ENCODE results near the gene ECD.
"Not testable (repeated sequence)": the region's sequence is repeated elsewhere in the genome, so short reads cannot be mapped to it uniquely, and the experiment has no call there.

The ECD gene

DNA sequence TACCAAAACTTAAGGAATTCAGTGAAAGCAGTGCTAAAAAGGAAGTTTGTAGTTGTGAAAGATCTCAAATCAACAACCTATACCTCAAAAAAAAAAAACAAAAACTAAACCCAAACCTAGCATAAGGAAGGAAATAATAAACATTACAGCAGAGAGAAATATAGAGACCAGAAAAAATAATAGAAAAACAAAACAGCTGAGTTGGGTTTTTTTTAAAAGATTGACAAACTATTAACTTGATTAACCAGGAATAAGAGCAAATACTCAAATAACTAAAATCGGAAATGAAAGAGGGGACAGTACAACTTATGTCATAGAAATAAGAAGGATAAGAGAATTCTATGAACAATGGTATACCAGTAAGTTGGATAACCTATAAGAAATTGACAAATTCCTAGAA lies 6.7 kb downstream of the ECD start:
- DNase-seq (ENCODE audit: low read depth in 2 of 3, low spot score in 2 of 3) = no peak

DNA sequence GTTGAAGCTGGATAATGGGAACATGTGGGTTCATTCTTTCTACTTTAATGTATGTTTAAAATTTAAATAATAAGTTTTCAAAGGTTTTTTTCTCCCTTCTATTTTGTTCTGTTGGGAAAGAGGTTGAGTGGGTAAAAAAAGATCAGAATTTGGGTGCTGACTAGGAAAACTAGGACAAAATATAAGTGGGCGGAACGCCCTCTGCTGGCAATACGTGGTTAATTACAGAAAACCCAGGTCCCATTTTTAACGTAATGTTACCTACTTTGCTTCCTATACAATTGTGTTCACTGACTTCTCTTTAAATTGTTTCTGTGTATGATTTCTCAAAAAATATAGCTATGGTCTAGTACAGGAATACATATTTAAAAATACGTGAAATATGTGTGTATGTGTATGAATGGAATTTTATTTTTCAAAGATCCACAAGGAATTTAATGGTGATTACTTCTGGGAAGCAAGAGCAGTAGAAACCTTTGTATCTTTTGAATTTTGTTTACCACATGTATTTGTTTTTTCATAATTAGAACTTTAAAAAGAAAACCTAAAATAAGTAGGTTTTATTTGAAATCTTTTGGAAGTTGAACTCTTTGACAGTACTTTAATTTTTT lies 8.7 kb downstream of the ECD start:
- DNase-seq (ENCODE audit: low read depth in 2 of 3, low spot score in 2 of 3) = no peak

DNA sequence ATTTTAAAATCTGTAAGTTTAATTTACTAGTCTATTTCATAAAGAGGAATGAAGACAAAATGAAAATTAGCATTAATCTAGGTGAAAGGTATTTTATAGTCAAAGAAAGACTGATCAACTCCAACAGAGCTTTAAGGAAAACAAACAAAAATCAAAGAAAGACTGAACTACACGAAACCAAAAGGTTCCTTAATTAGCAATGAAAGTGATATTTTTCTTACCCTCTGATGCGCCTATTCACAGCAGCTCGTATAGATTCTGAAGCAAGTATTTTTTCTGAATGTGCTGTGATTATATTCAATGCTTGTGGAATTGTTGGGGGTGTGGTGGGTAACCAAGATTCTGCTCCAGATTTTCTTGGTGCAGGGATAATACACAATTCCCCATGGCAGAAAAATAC lies 11.8 kb downstream of the ECD start:
- no peak for DNase-seq (ENCODE audit: low read depth in 2 of 3, low spot score in 2 of 3)

DNA sequence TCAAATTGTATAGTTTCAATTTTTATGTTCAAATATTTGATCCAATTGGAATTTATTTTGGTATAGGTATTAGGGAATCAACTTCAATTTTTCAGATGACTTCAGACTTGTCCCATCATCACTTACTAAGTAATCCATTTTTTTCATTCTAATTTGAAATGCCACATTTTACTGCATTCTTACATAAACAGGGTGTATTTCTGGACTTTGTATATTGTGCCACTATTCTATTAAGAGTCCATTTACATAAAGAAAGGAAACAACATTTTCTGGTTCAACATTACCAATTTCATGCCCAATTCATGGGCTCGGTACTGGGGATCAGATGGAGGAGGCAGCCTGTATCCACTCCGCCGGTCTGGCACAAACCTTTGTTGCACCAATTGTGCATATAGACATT lies 15.8 kb downstream of the ECD start:
- DNase-seq (ENCODE audit: low read depth in 2 of 3, low spot score in 2 of 3) = no peak

DNA sequence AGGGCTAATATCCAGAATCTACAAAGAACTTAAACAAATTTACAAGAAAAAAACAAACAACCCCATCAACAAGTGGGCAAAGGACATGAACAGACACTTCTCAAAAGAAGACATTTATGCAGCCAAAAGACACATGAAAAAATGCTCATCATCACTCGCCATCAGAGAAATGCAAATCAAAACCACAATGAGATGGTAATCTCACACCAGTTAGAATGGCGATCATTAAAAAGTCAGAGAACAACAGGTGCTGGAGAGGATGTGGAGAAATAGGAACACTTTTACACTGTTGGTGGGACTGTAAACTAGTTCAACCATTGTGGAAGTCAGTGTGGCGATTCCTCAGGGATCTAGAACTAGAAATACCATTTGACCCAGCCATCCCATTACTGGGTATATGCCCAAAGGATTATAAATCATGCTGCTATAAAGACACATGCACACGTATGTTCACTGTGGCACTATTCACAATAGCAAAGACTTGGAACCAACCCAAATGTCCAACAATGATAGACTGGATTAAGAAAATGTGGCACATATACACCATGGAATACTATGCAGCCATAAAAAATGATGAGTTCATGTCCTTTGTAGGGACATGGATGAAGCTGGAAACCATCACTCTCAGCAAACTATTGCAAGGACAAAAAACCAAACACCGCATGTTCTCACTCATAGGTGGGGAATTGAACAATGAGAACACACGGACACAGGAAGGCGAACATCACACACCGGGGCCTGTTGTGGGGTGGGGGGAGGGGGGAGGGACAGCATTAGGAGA lies 17.0 kb downstream of the ECD start:
- not testable (repeated sequence) for DNase-seq (ENCODE audit: low read depth in 2 of 3, low spot score in 2 of 3)

DNA sequence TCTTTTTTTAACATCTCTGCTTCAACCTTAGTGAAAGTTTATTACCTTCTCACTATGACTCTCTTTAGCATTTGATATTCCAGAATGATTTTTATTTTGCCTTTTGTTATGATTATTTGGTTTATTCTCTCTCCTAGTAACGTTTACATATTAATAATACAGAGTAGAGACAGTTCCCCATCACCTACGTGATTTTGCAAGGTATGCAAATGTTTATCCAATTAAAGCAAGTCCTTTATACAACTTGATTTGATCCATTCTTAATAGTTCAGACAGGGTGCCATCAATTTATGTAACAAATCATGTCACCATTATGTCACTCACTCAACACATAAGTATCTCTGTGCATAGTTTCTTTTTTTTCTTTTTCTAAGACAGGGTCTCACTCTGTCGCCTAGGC lies 26.2 kb downstream of the ECD start:
- no peak for DNase-seq (ENCODE audit: low read depth in 2 of 3, low spot score in 2 of 3)

DNA sequence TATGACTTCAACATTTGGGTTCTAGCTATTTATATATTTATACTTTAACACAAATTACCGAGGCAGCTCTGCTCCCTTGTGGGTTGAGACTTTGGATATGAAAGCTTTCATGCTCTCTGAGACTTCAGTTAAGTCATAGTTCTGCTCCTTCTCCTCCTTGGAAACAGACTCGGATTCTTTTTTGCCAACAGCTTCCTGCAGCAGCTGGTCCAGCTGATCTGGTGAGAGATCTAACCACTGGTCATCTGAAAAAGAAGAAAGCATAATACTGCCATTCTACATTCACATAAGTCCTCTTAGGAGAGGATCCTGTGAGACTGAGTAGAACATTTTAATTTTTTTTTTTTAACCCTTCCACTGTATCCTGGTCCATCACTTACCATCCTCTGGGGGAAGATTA lies 28.6 kb downstream of the ECD start:
- no peak for DNase-seq (ENCODE audit: low read depth in 2 of 3, low spot score in 2 of 3)

DNA sequence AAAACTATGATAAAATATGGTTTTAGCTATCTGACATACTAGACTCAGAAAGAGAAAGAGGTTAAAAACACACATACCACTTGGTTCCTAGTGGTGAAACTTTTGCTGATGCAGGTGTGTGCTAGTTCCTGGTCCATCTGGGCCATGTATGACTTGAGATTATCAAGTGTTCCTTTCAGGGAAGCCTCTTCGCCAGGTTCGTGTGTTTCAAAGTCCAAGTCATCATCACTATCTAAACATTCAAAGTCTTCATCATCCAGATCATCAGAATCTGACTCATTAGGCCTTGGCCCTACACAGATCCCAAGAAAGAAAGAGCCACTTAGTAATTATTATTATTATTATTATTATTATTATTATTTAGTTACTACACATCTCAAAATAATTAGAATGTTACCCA lies 31.2 kb downstream of the ECD start:
- DNase-seq (ENCODE audit: low read depth in 2 of 3, low spot score in 2 of 3) = no peak

DNA sequence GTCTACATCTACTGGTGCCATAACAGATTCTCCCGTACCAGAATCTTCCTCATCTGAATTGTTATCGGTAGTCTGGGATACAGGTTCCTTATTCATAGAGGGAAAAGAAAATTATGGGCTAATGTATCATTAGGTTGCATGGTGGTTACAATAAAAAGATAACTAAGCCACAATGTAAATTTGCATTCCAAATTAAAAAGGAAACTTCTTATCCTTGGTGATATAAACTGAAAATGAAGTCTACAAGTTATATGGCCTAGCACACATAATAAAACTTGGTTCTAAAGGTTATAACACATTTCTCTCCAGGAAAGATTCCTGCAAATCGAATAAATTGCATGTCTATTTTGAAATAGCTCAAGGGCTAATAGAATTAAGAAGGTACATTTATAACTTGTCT lies 33.1 kb downstream of the ECD start:
- no peak for DNase-seq (ENCODE audit: low read depth in 2 of 3, low spot score in 2 of 3)

DNA sequence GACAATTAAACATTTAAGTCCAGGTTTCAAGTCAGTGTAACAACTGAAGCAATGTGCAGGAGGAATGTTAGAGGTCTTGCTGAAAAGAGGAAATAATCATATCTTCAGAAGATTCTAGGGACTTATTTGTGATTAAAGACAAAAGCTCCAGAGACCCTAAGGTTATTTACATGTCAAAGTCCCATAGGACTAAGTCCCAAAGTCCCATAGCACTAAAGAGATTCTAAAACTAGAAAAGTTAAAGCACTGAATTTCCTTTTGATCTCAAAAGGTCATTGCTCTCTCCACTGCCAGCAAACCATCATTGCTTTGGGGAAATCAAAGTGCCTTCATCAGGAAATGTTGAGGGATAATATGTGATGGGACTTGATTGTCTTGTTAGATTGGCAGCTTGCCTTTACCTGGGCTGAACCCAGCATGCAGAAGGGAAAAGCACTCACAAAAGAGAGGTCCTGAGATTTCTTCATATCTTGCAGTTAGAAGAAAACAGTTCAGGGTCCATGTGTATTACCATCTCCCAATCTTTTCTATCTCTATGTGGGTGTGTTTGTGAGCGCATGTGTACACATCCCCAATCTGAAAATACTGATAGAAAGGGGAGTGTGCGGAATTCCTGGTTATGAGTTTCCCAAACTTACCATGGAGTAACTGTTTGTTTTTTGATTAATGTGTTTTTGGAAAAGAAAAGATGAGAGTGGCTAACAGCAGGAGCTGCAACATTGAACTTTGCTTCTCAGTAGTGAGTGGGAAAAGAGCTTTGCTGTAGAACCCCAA lies 35.7 kb downstream of the ECD start:
- no peak for DNase-seq (ENCODE audit: low read depth in 2 of 3, low spot score in 2 of 3)

DNA sequence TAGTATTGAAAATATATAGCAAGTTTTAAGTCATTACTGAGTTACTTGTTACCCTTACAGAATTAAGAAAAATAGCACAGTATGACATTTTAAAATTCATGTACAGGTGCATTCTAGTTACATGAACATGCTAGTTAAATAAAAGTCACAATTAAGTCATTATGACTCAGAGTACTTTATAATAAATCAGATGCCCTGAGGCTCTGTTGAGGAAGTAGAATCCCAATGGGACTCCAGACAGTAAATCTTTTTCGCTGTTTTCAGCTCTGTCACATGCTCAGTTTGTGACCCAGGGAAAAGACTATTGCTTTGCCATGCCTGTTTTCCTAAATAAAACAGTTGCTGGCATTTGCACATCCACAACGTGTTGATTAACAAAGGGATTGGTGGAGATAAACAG lies 36.5 kb downstream of the ECD start:
- DNase-seq (ENCODE audit: low read depth in 2 of 3, low spot score in 2 of 3) = no peak

DNA sequence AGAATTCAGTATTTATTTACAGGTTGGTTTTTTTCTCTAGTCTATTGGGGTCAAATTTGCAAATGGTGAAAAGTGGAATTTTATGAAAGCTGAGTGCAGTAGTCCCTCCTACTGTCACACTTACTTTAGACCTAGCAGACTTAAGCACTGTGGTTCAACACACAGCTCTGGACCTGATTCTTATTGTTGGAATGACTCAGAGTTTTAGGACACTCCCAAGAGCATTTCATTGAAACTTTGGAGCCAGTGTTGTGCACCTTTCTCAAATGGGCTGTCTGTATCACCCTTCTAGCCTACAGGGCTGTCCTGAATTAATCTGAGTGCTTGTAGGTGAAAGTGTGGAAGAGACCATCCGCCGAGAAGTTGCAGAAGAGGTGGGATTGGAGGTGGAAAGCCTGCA lies 41.5 kb downstream of the ECD start:
- no peak for DNase-seq (ENCODE audit: low read depth in 2 of 3, low spot score in 2 of 3)

DNA sequence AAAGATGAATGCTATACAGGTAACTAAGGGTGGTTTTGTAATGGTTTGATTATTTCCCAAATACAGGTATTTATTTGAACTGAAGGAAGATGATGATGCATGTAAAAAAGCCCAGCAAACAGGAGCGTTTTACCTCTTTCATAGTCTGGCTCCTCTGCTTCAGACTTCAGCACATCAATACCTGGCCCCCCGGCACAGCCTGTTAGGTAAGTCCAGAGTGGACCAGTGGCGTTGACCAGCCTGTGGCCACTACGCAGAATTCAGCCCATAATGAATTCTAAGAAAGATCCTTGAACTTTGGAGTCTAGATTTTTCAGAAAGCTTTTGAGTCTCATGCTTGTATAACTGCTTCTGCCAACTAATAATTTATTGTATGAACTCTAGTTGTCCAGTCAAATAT lies 47.9 kb downstream of the ECD start:
- DNase-seq (ENCODE audit: low read depth in 2 of 3, low spot score in 2 of 3) = no peak

DNA sequence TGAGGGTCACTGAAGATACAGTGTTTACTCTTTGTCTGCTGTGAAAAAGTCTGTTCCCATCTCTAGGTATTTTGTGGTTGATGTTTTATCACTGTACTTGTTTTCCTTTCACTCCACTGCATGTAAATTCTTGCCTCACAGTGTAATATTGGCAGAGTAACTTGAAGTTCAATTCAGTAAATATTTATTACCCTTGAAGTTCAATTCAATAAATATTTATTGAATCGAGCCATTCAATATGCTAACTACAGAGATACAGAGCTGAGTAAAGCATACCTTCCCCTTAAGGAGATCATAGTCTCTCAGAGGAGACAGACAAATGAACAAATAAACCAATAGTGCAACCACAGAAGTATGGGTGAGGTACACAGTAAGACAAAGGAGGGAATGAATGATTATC lies 48.4 kb downstream of the ECD start:
- no peak for DNase-seq (ENCODE audit: low read depth in 2 of 3, low spot score in 2 of 3)

DNA sequence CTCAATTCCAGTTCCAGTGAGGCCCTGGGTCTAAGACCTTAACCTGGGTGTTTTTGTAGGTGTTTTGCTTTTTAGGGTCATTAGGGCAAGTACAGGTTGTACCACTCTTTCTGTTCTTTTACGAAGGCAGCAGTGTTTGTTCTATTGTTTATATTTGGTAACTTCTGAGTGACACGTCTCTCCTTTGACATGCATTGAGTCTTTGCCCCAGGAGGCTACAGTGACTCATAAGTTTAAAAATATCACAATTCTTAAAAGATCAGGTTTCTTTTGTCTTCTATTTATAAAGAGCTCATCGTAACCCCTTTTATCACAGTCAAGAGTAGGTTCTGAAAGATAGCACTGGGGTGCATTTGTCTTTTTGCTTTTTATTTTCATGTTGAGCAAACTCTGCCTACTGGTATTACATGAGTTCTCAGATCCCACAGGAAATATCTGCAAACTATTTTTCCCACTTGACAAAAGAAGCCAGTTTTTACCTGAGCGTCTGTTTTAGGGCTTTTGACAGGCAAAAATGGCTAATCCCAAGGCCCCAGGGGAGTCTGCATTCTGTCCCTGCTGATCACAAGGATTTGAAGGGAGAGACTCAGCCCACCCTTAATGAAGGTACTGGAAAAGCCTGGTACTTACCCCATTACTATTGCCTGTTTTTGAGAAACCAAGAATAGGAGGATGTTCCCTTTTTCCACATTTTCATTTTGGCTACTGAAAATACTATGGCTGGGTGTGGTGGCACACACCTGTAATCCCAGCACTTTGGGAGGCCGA lies 49.6 kb downstream of the ECD start:
- no peak for DNase-seq (ENCODE audit: low read depth in 2 of 3, low spot score in 2 of 3)

DNA sequence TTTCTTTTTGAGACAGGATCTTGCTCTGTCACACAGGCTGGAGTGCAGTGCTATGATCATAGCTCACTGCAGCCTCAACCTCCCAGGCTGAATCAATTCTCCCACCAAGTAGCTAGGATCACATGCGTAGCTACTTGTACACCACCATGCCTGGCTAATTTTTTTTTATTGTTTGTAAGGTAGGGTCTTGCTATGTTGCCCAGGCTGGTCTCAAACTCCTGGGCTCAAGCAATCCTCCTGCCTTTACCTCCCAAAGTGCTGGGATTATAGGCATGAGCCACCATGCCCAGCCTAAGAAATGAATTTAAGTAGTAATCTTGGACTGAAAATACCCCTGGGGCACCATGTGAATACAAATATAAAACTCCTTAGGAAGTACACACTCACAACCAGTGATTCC lies 51.8 kb downstream of the ECD start:
- DNase-seq (ENCODE audit: low read depth in 2 of 3, low spot score in 2 of 3) = no peak

DNA sequence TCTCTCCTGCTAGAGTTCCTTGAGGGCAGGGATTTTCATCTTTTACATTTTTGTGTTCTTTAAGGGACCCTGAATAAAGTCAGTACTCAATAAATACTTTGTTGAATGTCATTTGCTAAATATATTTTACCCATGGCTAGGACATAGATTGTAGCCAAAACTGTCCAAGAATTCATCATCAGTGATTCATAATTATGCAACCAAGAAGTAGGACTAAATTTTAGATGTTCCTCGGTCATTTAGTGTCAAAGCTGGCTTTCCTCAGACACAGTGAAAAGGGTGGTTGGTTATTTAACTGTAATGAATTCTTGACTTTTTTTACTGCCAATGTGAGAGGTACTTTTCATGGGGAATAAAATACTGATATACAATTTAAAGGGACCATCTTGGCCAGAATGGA lies 54.3 kb downstream of the ECD start:
- no peak for DNase-seq (ENCODE audit: low read depth in 2 of 3, low spot score in 2 of 3)

DNA sequence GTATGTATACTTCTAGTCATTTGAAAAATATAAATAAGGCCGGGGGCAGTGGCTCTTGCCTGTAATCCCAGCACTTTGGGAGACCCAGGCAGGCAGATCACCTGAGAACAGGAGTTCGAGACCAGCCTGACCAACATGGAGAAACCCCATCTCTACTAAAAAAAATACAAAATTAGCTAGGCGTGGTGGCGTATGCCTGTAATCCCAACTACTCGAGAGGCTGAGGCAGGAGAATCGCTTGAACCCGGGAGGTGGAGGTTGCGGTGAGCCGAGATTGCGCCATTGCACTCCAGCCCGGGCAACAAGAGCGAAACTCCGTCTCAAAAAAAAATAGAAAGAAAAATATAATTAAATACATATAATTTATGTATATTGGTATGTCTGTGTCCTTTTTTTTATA lies 55.8 kb downstream of the ECD start:
- not testable (repeated sequence) for DNase-seq (ENCODE audit: low read depth in 2 of 3, low spot score in 2 of 3)

DNA sequence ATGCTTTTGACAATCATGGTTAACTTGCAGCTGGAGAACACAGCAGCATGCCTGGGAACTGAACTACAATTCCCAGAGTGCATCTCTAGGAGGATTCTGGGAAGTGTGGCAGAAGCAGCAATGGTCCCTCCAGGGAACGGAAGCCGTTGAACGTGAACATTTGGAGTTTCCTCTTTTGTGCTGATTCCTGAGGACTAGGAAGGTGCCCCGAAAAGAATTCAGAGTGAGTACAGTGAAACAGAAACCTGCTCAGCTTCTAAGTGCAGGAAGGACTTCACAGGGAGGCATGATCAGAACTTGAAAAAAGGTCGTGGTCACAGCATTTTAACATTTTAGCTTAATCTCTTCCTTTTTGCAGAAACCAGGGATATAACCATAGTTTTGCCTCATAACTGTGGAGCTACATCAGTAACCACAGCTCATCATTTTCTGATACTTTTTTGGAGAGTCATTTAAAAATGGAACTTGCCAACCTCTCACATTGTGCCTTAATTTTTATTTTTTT lies 57.4 kb downstream of the ECD start, which contains the start of gene NUDT13:
Gene NUDT13, plus strand, starts transcription at position 111 of the 505 bp plus-strand sequence. CDS start 3,911 bp downstream, outside the sequence.
- DNase-seq (ENCODE audit: low read depth in 2 of 3, low spot score in 2 of 3) = no peak

DNA sequence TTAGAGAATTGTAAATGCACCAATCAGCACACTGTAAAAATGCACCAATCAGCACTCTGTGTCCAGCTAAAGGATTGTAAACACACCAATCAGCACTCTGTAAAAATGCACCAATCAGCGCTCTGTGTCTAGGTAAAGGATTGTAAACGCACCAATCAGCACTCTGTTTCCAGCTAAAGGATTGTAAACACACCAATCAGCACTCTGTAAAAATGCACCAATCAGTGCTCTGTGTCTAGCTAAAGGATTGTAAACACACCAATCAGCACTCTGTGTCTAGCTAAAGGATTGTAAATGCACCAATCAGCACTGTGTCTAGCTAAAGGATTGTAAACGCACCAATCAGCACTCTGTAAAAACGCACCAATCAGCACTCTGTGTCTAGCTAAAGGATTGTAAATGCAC lies 58.6 kb downstream of the ECD start:
- not testable (repeated sequence) for DNase-seq (ENCODE audit: low read depth in 2 of 3, low spot score in 2 of 3)

DNA sequence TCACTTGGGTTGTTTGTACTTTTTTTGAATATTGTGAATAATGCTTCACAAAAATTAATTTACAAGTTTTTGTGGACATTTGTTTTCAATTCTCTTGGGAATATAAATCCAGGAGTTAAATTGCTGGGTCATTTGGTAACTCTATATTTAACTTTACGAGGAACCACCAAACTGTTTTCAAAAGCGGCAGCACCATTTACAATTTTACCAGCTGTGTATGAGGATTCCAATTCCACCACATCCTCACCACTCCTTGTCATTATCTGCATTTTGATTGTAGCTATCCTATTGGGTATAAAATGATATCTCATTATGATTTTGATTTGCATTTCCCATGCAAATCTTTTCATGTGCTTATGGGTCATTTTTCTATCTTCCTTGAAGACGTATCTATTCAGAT lies 61.5 kb downstream of the ECD start:
- DNase-seq (ENCODE audit: low read depth in 2 of 3, low spot score in 2 of 3) = no peak

Measured in activated CD8-positive, alpha-beta memory T cell treated with anti-CD3 and anti-CD28 coated beads for 48 hours (primary cell).